Stimulated activated CD4-positive, alpha-beta T cell treated with anti-CD3 and anti-CD28 coated beads, Interleukin-1b, Interleukin-23, amount 100 ng/mL, for 4 hours (primary cell): ENCODE results near the gene NAT14.

Source experiments
- DNase-seq, 2 donors: peaks; one replicate each; pipeline ENCODE4 v3.0.0-alpha.2; 2020; ENCODE audit warnings: low read depth in 2 of 2

The NAT14 gene

GRCh38 chr19:55453511-55454260 is 31.3 kb upstream of the NAT14 start:
- no peak for DNase-seq

DNA sequence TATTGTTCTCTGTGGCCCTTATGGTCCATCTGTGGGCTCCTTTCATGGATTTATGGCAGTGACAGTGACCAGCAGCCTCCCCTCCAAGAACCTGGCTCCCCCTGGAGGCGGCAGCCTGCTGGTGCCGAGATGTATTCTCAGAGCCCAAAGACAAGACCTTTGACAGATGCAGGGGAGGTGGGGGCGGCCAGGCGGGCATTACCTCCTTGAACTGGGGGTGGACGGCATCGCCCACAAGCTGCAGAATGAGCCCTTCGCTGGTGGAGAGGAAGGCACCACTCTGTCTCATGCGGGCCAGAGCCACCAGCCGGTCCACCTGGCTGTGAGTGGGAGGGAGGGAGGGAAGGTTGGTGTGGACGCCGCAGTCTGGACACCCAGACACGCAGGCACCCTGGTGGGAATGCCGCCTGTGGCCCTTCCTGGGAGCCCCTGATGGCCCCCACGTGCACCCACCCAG is 30.2 kb upstream of the NAT14 start:
- peak; percentile 34 to 48 for DNase-seq

- no peak for DNase-seq
Measured at GRCh38 chr19:55455576-55456235, 29.3 kb upstream of the NAT14 start.

- no peak for DNase-seq
Measured at GRCh38 chr19:55456347-55456746, 28.6 kb upstream of the NAT14 start.

GRCh38 chr19:55457683-55458457 is 27.1 kb upstream of the NAT14 start:
- DNase-seq: no peak

DNA sequence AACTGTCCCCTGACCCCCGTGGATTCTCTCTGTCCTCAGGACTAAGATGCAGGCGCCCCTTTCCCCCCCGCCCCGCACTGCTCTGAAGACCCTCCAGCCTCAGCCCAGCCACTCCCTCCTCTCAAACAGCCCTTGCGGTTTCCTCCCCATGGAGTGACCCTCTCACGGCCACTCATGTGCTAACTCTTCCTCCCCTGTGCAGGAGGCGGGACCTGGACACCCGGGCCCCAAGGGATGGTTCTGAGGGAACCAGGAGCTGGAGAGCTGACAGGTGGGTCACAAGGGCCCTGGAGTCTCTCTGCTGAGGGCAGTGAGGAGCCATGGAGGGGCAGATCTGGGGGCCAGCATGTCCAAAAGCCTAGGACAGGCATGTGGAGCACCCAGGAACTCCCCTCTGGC is 25.4 kb upstream of the NAT14 start:
- no peak for DNase-seq

DNA sequence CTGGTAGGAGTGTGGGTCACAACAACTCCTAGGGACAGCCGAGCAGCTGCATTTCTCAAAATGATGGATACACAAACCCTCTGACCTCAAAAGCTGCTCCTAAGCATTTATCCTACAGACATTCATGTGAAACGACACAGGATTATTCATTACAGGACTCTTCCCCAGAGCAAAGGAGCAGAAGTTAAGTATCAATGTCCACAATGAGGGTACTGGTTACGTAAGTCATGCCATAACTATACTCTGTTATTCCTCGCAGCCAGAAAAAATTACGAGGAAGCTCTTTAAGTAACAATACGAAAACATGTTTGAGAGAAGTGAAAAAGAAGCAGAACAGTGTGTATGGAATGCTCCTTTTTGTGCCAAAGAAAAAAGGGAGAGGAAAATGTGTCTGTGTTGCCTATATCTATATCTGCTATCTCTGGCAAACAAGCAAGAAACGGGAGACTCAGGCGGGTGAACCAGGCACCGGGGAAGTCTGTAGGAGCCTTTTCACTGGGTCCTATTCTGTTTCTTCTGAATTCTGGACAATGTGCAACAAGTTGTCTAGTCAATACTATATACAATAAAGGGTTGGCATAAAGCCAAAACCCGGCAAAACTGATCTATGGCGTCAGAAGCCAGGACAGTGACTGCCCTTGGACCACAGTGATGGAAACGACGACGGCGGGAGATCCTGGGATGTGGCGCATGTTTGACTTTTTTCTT is 24.9 kb upstream of the NAT14 start:
- no peak for DNase-seq

- no peak for DNase-seq
Measured at GRCh38 chr19:55460670-55461258, 24.2 kb upstream of the NAT14 start.

- DNase-seq: peak; percentile 100
Measured at GRCh38 chr19:55461259-55461973, 23.6 kb upstream of the NAT14 start, which contains the start of gene ISOC2. Gene ISOC2 (minus strand): TSS chr19:55461642. CDS start chr19:55456486, 5,156 bp downstream.

DNA sequence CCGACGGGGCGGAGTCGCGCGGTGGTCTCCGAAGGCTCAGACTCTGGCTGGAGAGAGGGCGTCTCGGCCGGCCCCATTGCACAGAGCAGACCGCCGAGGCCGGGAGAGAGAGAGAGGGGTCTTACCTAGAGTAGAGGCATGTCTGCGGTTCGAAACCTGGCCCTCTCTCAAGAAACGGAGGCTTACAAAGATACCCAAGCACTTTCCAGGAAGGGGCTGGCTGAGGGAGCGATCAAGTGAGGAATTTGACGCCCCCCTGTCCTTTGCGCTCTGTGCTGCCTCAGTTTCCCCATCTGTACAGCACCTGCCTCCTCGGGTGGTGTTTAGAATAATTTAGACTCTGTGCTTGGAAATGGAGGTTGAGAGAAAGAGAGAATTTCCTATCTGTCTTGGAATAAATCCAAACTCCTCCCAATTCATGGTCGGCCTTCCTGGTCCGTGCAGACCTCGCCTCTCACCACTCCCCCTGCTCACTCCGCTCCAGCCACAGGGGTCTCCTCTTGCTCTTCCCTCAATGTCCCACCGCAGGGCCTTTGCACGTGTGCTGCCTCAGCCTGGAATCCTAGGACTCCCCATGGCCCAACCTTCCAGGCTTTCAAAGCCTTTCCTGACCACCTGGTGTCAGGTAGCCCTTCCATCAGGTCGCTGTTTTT is 22.9 kb upstream of the NAT14 start:
- DNase-seq: no peak

DNA sequence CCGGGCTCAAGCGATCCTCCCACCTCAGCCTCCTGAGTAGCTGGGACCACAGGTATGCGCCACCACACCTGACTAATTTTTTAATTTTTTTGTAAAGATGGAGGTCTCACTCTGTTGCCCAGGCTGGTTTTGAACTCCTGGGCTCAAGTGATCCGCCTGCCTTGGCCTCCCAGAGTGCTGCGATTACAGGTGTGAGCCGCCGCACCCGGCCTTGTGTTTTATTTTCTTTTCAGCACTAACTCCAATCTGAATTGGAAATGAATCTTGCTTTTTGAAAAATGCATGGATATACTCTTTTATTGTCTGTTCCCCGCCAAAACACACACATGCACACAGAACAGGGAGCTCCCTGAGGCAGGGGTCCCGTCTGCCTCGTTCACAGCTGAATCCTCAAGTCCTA is 22.3 kb upstream of the NAT14 start:
- DNase-seq: no peak

DNA sequence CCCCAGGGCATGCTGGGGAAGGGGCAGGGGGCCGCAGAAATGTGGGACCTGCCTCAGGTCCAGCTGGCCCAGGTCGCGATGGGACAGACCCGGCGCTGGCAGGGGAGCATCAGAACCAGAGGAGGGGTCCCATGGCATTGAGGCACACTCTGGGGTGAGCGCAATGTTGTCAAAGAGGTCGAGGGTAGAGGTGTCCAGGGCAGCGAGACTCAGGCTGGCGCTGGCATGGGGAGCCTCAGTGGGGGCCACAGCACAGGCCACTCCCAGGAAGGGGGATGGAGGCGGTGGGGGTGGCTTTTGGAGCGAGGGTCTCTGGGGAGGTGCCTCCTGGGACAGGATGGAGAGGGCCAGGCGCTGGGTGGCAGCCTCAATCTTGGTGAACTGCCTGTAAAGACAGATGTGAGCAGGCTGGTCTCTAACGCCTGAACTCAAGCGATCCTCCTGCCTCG is 21.4 kb upstream of the NAT14 start:
- DNase-seq: no peak

- DNase-seq: no peak
Measured at GRCh38 chr19:55464039-55464661, 20.8 kb upstream of the NAT14 start.

DNA sequence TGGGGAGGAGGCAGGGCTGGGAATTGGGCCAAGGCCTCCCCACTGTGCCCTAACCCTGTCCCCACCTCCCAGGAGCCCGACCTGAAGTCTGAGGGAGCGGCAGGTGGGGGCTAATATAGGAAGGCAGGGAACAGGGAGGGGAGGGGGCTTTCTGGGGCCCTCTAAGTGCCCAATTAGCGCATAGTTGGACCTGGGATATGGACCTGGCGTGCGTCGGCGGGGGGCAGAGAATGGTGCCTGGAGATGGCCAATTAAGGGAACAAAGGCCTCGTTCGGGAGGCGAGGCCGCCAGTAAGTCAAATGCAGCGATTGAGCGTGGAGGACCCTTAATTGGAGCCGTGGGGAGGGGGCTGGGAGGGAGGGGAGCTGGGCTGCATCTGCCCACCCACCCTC is 20.3 kb upstream of the NAT14 start, which contains the start of gene C19orf85:
TSS of gene C19orf85 (minus strand) at position 90 of the 393 bp plus-strand sequence. CDS start 197 bp downstream, outside the sequence.
- no peak for DNase-seq

DNA sequence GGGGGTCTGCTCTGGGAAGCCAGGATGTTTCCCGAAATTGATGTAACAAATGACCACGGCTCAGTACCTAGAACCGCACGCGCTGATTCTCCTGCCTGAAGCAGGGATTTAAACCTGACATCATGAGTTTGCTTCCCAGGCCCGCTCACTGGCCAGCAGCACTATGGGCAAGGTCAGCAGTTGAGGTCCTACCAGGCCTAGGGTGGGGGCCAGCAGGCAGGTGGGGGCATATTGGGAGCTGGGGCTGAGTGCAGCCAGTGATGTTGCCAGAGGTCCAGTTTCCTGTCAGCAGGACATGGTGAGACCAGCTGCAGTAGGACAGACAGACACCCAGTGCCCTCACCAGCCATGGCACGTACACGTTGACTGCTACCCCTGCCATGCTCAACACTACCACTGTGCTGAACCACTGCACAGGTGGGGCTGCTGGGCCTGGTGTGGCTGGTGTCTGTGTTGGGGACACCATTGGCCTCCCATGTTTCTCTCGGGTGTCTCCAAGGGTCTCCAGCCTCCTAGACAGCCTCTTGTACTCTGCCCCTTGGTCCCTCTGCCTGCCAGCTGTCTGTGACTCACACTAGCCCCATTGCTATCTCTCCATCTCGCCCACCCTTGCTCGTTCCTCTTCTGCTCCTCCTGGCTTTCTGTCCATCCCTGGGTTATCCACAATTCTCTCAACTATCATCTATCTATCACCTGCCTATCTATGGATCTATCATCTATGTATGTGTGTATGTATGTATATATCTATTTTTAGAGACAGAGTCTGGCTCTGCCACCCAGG is 19.3 kb upstream of the NAT14 start:
- no peak for DNase-seq

DNA sequence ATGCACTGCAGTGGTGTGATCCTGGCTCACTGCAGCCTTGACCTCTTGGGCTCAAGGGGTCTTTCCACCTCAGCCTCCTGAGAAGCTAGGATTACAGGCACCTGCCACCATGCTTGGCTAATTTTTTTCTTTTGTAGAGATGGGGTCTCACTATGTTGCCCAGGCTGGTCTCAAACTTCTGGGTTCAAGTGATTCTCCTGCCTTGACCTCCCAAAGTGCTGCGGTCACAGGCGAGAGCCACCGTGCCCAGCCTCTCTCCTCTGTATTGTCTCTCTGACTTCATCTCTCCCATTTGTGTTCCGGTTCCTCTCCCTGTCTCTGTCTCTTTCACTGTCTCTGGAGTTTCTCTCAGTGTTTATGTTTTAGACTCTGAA is 18.8 kb upstream of the NAT14 start:
- DNase-seq: no peak

DNA sequence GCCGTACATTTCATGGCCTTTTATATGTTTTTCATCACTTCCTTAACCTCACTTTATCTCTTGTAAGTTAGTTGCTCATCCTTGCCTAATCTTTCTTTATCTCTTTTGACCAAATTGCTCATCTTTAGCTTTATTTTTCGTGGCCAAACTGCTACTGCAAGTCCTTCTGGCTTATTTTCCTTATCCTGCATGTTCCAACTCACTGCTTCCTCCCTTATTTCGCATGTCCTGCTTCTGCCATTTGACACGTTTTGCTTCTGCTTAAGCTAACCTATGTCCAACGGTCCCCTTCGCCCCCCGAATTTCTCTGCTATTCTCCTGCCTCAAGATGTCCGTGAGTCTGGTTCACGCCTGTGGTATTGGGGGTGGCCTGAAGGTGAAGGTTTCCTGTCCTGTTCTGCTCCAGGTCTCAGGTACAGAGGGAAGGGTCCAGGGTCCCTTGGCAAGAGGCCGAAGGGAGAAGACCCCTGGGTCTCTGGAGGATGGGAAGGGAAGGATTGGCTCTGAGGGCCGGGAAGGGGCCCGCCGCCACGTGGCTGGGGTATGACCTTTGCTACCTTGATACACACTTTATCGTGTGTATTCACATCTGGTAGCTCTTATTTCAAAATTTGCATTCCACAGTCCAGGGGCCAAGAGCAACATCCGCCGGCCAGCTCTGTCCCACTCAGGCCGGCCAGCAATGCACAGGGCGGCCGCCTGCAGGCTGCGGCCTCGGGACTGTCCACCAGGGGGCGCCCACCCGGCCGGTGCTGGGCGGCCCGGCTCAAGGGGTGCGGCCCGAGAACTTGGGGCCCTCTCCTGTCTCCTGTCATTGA is 17.5 kb upstream of the NAT14 start:
- DNase-seq: peak; percentile 58 to 70

- no peak for DNase-seq
Measured at GRCh38 chr19:55468054-55468393, 17.0 kb upstream of the NAT14 start.
